Neuronal stem cell (in vitro differentiated cells): ENCODE measurements around the gene C11orf86.

ENCODE experiments used
- DNase-seq: peaks from one replicate; pipeline ENCODE4 v3.0.0-alpha.2; 2013; ENCODE audit warnings: low spot score
- H2AFZ ChIP-seq: one replicate; pipeline ENCODE4 v1.6.1; 2013; ENCODE audit warnings: mild to moderate bottlenecking, low read length, inconsistent platforms
- H2AK5ac ChIP-seq: 2 replicates; pipeline ENCODE4 v1.6.1; 2013; ENCODE audit warnings: low read depth, mild to moderate bottlenecking, inconsistent platforms, low read length, moderate library complexity, mixed read lengths
- H2BK120ac ChIP-seq: 2 replicates; pipeline ENCODE4 v1.6.1; 2013; ENCODE audit warnings: low read depth, mild to moderate bottlenecking, inconsistent platforms, low read length, moderate library complexity, mixed read lengths
- H2BK12ac ChIP-seq: one replicate; pipeline ENCODE4 v1.6.1; 2013; ENCODE audit warnings: low read length, inconsistent platforms
- H2BK15ac ChIP-seq: 2 replicates; pipeline ENCODE4 v1.6.1; 2013; ENCODE audit warnings: mild to moderate bottlenecking, low read length, inconsistent platforms, mixed read lengths
- H2BK5ac ChIP-seq: one replicate; pipeline ENCODE4 v1.6.1; 2013; ENCODE audit warnings: inconsistent platforms, mild to moderate bottlenecking, low read length, moderate library complexity
- H3K14ac ChIP-seq: one replicate; pipeline ENCODE4 v1.6.1; 2013; ENCODE audit warnings: low read length, inconsistent platforms
- H3K18ac ChIP-seq: 2 replicates; pipeline ENCODE4 v1.6.1; 2013; ENCODE audit warnings: low read length, inconsistent platforms
- H3K23ac ChIP-seq: 2 replicates; pipeline ENCODE4 v1.6.1; 2013; ENCODE audit warnings: low read depth, mild to moderate bottlenecking, mixed read lengths, low read length, inconsistent platforms; ENCODE audit not compliant: poor library complexity
- H3K27ac ChIP-seq: replicated peaks from 3 replicates; pipeline ENCODE4 v1.5.1; 2013; ENCODE audit warnings: low read length, inconsistent platforms
- H3K27me3 ChIP-seq, 3 experiments: 2 replicates each; pipeline ENCODE4 v1.6.1; 2013; ENCODE audit warnings: low read length in 3 of 3, mild to moderate bottlenecking in 2 of 3, inconsistent platforms in 1 of 3, low read depth in 1 of 3, mixed read lengths in 1 of 3, moderate library complexity in 1 of 3; ENCODE audit not compliant: control insufficient read depth in 3 of 3, insufficient read depth in 3 of 3
- H3K36me3 ChIP-seq, 2 donors: replicated peaks in 1 of 2; 2 replicates each; pipeline ENCODE4 v1.6.1; 2013; ENCODE audit warnings: low read length in 2 of 2; ENCODE audit not compliant: control insufficient read depth in 2 of 2, insufficient read depth in 2 of 2
- H3K4ac ChIP-seq: 2 replicates; pipeline ENCODE4 v1.6.1; 2013; ENCODE audit warnings: inconsistent platforms, mild to moderate bottlenecking, low read length, moderate library complexity
- H3K4me1 ChIP-seq, 2 donors: 1 replicate in 1 of 2; 2 replicates in 1 of 2; pipeline ENCODE4 v1.6.1; 2013; ENCODE audit warnings: low read length in 2 of 2, low read depth in 1 of 2; ENCODE audit not compliant: control insufficient read depth in 2 of 2, insufficient read depth in 1 of 2
- H3K4me2 ChIP-seq: one replicate; pipeline ENCODE4 v1.6.1; 2013; ENCODE audit warnings: mild to moderate bottlenecking, low read length, inconsistent platforms; ENCODE audit not compliant: insufficient read depth, poor library complexity, severe bottlenecking
- H3K4me3 ChIP-seq, 2 donors: 2 replicates each; pipeline ENCODE4 v1.5.1; 2013; ENCODE audit warnings: low read length in 2 of 2, mild to moderate bottlenecking in 2 of 2, inconsistent platforms in 1 of 2, moderate library complexity in 1 of 2
- H3K79me1 ChIP-seq: one replicate; pipeline ENCODE4 v1.6.1; 2013; ENCODE audit warnings: low read depth, mild to moderate bottlenecking, inconsistent platforms, low read length, moderate library complexity
- H3K9ac ChIP-seq: one replicate; pipeline ENCODE4 v1.6.1; 2013; ENCODE audit warnings: mild to moderate bottlenecking, low read depth, low read length, inconsistent platforms; ENCODE audit not compliant: poor library complexity
- H3K9me3 ChIP-seq, 2 donors: replicated peaks in 1 of 2; 2 replicates each; pipeline versions ENCODE3 to v1.6.1; 2013; ENCODE audit warnings: low read length in 2 of 2, mild to moderate bottlenecking in 2 of 2, inconsistent platforms in 1 of 2, low read depth in 1 of 2, mixed read lengths in 1 of 2, moderate library complexity in 1 of 2; ENCODE audit not compliant: control insufficient read depth in 2 of 2, insufficient read depth in 1 of 2
- H4K8ac ChIP-seq: one replicate; pipeline ENCODE4 v1.6.1; 2013; ENCODE audit warnings: low read depth, mild to moderate bottlenecking, inconsistent platforms, low read length, moderate library complexity
- H4K91ac ChIP-seq: one replicate; pipeline ENCODE4 v1.6.1; 2013; ENCODE audit warnings: low read length, low read depth, mild to moderate bottlenecking, inconsistent platforms; ENCODE audit not compliant: poor library complexity
- WGBS, 2 donors: extraction: QIAGEN DNeasy Blood & Tissue Kit; methylation state at CpG; one replicate each; pipeline ENCODE4 v1.1.7; 2013; ENCODE audit warnings: missing lambda C conversion rate in 2 of 2, mixed read lengths in 1 of 2; ENCODE audit not compliant: insufficient read length in 2 of 2, insufficient replicate concordance in 1 of 2; ENCODE audit errors: extremely low coverage in 2 of 2; 5-methylcytosine and 5-hydroxymethylcytosine counted together

Gene C11orf86

GRCh38 chr11:66934950-66935779 is 39.9 kb upstream of the C11orf86 start:
- Histone ChIP-seq H3K4me2 (no peak overlapping the region), H3K14ac (no peak overlapping the region), H2BK12ac (no peak overlapping the region), H3K79me1 (no peaks in the 10 kb centered on the region), H3K18ac (no peak overlapping the region), H3K9ac (no peak overlapping the region), H2AFZ (no peak overlapping the region), H3K36me3 (no peaks in the 10 kb centered on the region), H3K27ac (no peak overlapping the region), H3K9me3 (peaks cover 0 to 5% of the 10 kb centered on the region in 2 donors), H3K4me3 (no peak overlapping the region), H2BK5ac (no peak overlapping the region), H3K27me3 (no peaks in the 10 kb centered on the region), H3K23ac (no peak overlapping the region), H4K8ac (no peak overlapping the region), H2AK5ac (no peak overlapping the region), H3K4ac (no peak overlapping the region), H4K91ac (no peak overlapping the region), H2BK120ac (no peak overlapping the region), H3K4me1 (no peaks in the 10 kb centered on the region), H2BK15ac (no peak overlapping the region)
- WGBS, 2 donors, result no CpG with 5 or more reads among the region's 9 CpGs
- no peak for DNase-seq

DNA sequence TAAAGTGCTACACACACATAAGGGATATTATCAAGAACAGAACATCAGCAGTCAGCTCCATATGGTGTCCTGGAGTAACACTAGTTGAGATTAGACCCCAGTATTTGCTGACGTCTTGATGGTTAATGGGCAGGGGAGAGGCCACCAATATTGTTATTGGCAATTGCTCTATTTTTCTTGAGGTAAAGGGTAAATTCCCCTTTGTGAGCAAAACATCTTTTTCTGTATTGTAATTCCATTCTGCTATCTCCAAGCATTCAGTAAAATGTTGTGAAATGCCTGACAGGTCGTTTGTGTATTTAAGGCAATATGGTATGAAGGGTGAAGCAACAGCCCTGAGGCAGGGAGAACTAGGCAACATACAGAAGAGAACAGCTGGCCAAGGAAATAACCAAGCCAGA is 38.8 kb upstream of the C11orf86 start:
- Histone ChIP-seq H3K23ac (no peak overlapping the region), H3K18ac (no peak overlapping the region), H3K79me1 (no peaks in the 10 kb centered on the region), H3K27ac (no peak overlapping the region), H2BK120ac (no peak overlapping the region), H2BK12ac (no peak overlapping the region), H3K4me3 (no peak overlapping the region), H3K27me3 (no peaks in the 10 kb centered on the region), H3K9me3 (peaks cover 0 to 5% of the 10 kb centered on the region in 2 donors), H4K8ac (no peak overlapping the region), H2AK5ac (no peak overlapping the region), H2BK15ac (no peak overlapping the region), H3K4me1 (no peaks in the 10 kb centered on the region), H2BK5ac (no peak overlapping the region), H2AFZ (no peak overlapping the region), H3K36me3 (no peaks in the 10 kb centered on the region), H3K14ac (no peak overlapping the region), H3K4ac (no peak overlapping the region), H3K9ac (no peak overlapping the region), H4K91ac (no peak overlapping the region), H3K4me2 (no peak overlapping the region)
- no peak for DNase-seq
- WGBS, 2 donors, result no CpG with 5 or more reads among the region's 2 CpGs

- no CpG with 5 or more reads among the region's 1 CpG for WGBS, 2 donors
- Histone ChIP-seq H3K23ac (no peak overlapping the region), H3K9ac (no peak overlapping the region), H3K4ac (no peak overlapping the region), H3K4me2 (no peak overlapping the region), H2BK12ac (no peak overlapping the region), H2BK15ac (no peak overlapping the region), H4K8ac (no peak overlapping the region), H3K18ac (no peak overlapping the region), H4K91ac (no peak overlapping the region), H2AK5ac (no peak overlapping the region), H3K79me1 (no peaks in the 10 kb centered on the region), H3K9me3 (peaks cover 0 to 5% of the 10 kb centered on the region in 2 donors), H3K4me3 (no peak overlapping the region), H3K14ac (no peak overlapping the region), H3K36me3 (no peaks in the 10 kb centered on the region), H2BK120ac (no peak overlapping the region), H3K4me1 (no peaks in the 10 kb centered on the region), H2BK5ac (no peak overlapping the region), H3K27me3 (no peaks in the 10 kb centered on the region), H2AFZ (no peak overlapping the region), H3K27ac (no peak overlapping the region)
- DNase-seq, result no peak
These were observed 37.8 kb upstream of the C11orf86 start for GRCh38 chr11:66937193-66937733.

DNA sequence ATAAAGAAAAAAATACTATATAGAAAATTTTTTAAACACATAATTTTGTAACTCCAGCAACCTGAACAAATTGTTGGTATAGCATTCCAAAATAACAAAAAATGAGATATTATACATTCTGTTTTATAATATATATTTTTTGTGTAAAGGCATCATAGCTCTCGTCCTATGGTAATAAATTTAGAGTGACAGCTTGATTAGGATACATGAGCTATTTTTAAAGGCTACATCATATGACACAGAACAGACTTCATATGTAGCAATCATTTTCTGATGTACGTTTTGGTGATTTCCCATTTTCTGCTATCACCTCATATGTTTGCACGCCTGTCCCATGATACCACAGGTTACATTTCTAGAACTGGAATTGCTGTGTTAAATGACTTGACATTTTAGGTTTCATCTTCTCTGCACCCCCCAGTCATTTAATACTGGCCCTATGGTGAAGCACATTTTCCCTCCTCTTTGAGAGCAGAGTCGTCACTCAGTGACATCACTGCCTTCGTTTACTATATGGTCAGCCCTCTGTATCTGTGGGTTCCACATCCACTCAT is 36.4 kb upstream of the C11orf86 start:
- Histone ChIP-seq H3K9me3 (peaks cover 0 to 5% of the 10 kb centered on the region in 2 donors), H3K4me3 (no peak overlapping the region), H3K79me1 (no peaks in the 10 kb centered on the region), H3K27ac (no peak overlapping the region), H3K27me3 (no peaks in the 10 kb centered on the region), H3K14ac (no peak overlapping the region), H2BK12ac (no peak overlapping the region), H2BK5ac (no peak overlapping the region), H2AK5ac (no peak overlapping the region), H3K36me3 (no peaks in the 10 kb centered on the region), H4K91ac (no peak overlapping the region), H2BK120ac (no peak overlapping the region), H3K18ac (no peak overlapping the region), H4K8ac (no peak overlapping the region), H3K4me1 (no peaks in the 10 kb centered on the region), H3K9ac (no peak overlapping the region), H3K23ac (no peak overlapping the region), H2BK15ac (no peak overlapping the region), H3K4ac (no peak overlapping the region), H2AFZ (no peak overlapping the region), H3K4me2 (no peak overlapping the region)
- no peak for DNase-seq
- WGBS, 2 donors, result no CpG with 5 or more reads among the region's 5 CpGs
